Measurements from ENCODE around the gene NALCN.

The NALCN gene

GRCh38 chr13:101271681-101272245 lies 144.5 kb downstream of the NALCN start:
- DNase-seq = no peak

- no peak for DNase-seq
Observed at GRCh38 chr13:101267656-101268055, 148.7 kb downstream of the NALCN start.

- no peak for DNase-seq
Observed at GRCh38 chr13:101265934-101266333, 150.4 kb downstream of the NALCN start.

- no peak for DNase-seq
Observed at GRCh38 chr13:101264931-101265330, 151.4 kb downstream of the NALCN start.

GRCh38 chr13:101262306-101262705 lies 154.0 kb downstream of the NALCN start:
- DNase-seq = no peak

GRCh38 chr13:101258509-101258908 lies 157.8 kb downstream of the NALCN start:
- DNase-seq = no peak

GRCh38 chr13:101258071-101258470 lies 158.2 kb downstream of the NALCN start:
- peak; percentile 32 to 62 for DNase-seq

- no peak for DNase-seq
Observed at GRCh38 chr13:101248739-101249514, 167.4 kb downstream of the NALCN start.

- no peak for DNase-seq
Observed at GRCh38 chr13:101242720-101243119, 173.6 kb downstream of the NALCN start.

- no peak for DNase-seq
Observed at GRCh38 chr13:101238555-101238954, 177.8 kb downstream of the NALCN start.

GRCh38 chr13:101231751-101232428 lies 184.4 kb downstream of the NALCN start:
- no peak for DNase-seq

GRCh38 chr13:101230271-101230890 lies 185.9 kb downstream of the NALCN start:
- no peak for DNase-seq

- no peak for DNase-seq
Observed at GRCh38 chr13:101219609-101220265, 196.6 kb downstream of the NALCN start.

- DNase-seq = no peak
Observed at GRCh38 chr13:101218484-101218883, 197.8 kb downstream of the NALCN start.

- DNase-seq = no peak
Observed at GRCh38 chr13:101217086-101217485, 199.2 kb downstream of the NALCN start.

GRCh38 chr13:101211261-101211660 lies 205.0 kb downstream of the NALCN start:
- no peak for DNase-seq

- DNase-seq = no peak
Observed at GRCh38 chr13:101210774-101211173, 205.5 kb downstream of the NALCN start.

GRCh38 chr13:101209206-101209893 lies 207.0 kb downstream of the NALCN start:
- DNase-seq = no peak

GRCh38 chr13:101205408-101205807 lies 210.9 kb downstream of the NALCN start:
- DNase-seq = no peak

- no peak for DNase-seq
Observed at GRCh38 chr13:101204270-101205020, 211.9 kb downstream of the NALCN start.

- no peak for DNase-seq
Observed at GRCh38 chr13:101202590-101202989, 213.7 kb downstream of the NALCN start.

- no peak for DNase-seq
Observed at GRCh38 chr13:101190976-101191375, 225.3 kb downstream of the NALCN start.

Data from stimulated activated CD4-positive, alpha-beta T cell treated with anti-CD3 and anti-CD28 coated beads, Interleukin-2, amount 100 ng/mL, for 24 hours (primary cell).